H1 (cell line): ENCODE measurements around the gene MEI1. TPM values are rescaled to one million over a fixed set of nuclear protein-coding genes. Genes with fewer than 3 reads are reported as not detected.

Source experiments
- CTCF ChIA-PET: fragments of 300-600 bp; sonication (Branson Sonifier 250); formaldehyde crosslinking; loops from one replicate; lab custom pipeline; 2021; ENCODE audit not compliant: partially characterized antibody; lab: Charles Lee
- POLR2A ChIA-PET: fragments of 300-600 bp; sonication (Branson Sonifier 250); formaldehyde crosslinking; loops from one replicate; lab custom pipeline; 2021; ENCODE audit warnings: inconsistent platforms; ENCODE audit not compliant: partially characterized antibody; lab: Charles Lee
- DNase-seq, 2 experiments: peaks; one replicate each; pipeline versions ENCODE4 v3.0.0 to v3.0.0-alpha.2; 2010 to 2022; ENCODE audit warnings: low spot score in 2 of 2, low read depth in 1 of 2, mixed read lengths in 1 of 2
- FAIRE-seq: peaks from 2 replicates; lab custom pipeline; 2011; peaks lifted over from hg19 to GRCh38; lab: Jason Lieb, UNC
- H2AFZ ChIP-seq: 2 replicates; pipeline ENCODE4 v1.8.1; 2012; ENCODE audit warnings: low read length, inconsistent platforms
- H2AK5ac ChIP-seq: 2 replicates; pipeline ENCODE4 v1.6.1; 2013; ENCODE audit warnings: low read depth, low read length
- H2BK120ac ChIP-seq: replicated peaks from 2 replicates; pipeline ENCODE3; 2013; ENCODE audit warnings: low read depth, low read length, inconsistent platforms
- H2BK12ac ChIP-seq: 2 replicates; pipeline ENCODE4 v1.6.1; 2013; ENCODE audit warnings: low read depth, low read length
- H2BK15ac ChIP-seq: 2 replicates; pipeline ENCODE4 v1.6.1; 2013; ENCODE audit warnings: low read length
- H2BK20ac ChIP-seq: 2 replicates; pipeline ENCODE4 v1.6.1; 2013; ENCODE audit warnings: low read length
- H2BK5ac ChIP-seq: 2 replicates; pipeline ENCODE4 v1.6.1; 2013; ENCODE audit warnings: low read depth, low read length
- H3K14ac ChIP-seq: 2 replicates; pipeline ENCODE4 v1.6.1; 2013; ENCODE audit warnings: inconsistent platforms; ENCODE audit not compliant: insufficient read length
- H3K18ac ChIP-seq: 2 replicates; pipeline ENCODE4 v1.6.1; 2013; ENCODE audit warnings: low read length; ENCODE audit errors: extremely low read depth
- H3K23ac ChIP-seq: 2 replicates; pipeline ENCODE4 v1.6.1; 2013; ENCODE audit warnings: inconsistent platforms; ENCODE audit not compliant: insufficient read length
- H3K23me2 ChIP-seq: 2 replicates; pipeline ENCODE4 v1.6.1; 2013; ENCODE audit warnings: low read depth, low read length
- H3K27ac ChIP-seq: 2 replicates; pipeline ENCODE4 v1.6.1; 2011; ENCODE audit warnings: low read depth, low read length, inconsistent platforms
- H3K27me3 ChIP-seq, 4 experiments: replicated peaks in 1 of 4; 1 replicate in 1 of 4; 2 replicates in 3 of 4; pipeline versions ENCODE4 v1.6.1 to v1.8.1; 2011 to 2013; ENCODE audit warnings: low read length in 3 of 4, mild to moderate bottlenecking in 3 of 4, inconsistent platforms in 2 of 4, mixed read lengths in 2 of 4, moderate library complexity in 1 of 4; ENCODE audit not compliant: control insufficient read depth in 3 of 4, insufficient read depth in 3 of 4; ENCODE audit errors: extremely low read depth in 1 of 4
- H3K36me3 ChIP-seq, 4 experiments: 2 replicates each; pipeline versions ENCODE4 v1.6.1 to v1.8.1; 2011 to 2013; ENCODE audit warnings: mild to moderate bottlenecking in 4 of 4, low read length in 3 of 4, moderate library complexity in 2 of 4, control low read depth in 1 of 4, inconsistent platforms in 1 of 4; ENCODE audit not compliant: insufficient read depth in 4 of 4, control insufficient read depth in 2 of 4
- H3K4ac ChIP-seq: replicated peaks from 2 replicates; pipeline ENCODE3; 2013; ENCODE audit warnings: low read length, low read depth, mixed read lengths, inconsistent platforms; ENCODE audit not compliant: insufficient read length
- H3K4me1 ChIP-seq, 4 experiments: replicated peaks in 1 of 4; 1 replicate in 1 of 4; 2 replicates in 3 of 4; pipeline versions ENCODE4 v1.6.1 to v1.8.1; 2011 to 2013; ENCODE audit warnings: low read length in 3 of 4, inconsistent platforms in 2 of 4, mixed read lengths in 1 of 4; ENCODE audit not compliant: insufficient read depth in 4 of 4, control insufficient read depth in 3 of 4
- H3K4me2 ChIP-seq, 2 experiments: 2 replicates each; pipeline versions ENCODE4 v1.6.1 to v1.8.1; 2011 to 2013; ENCODE audit warnings: low read depth in 2 of 2, low read length in 2 of 2, control low read depth in 1 of 2, inconsistent platforms in 1 of 2, mild to moderate bottlenecking in 1 of 2; ENCODE audit not compliant: insufficient read depth in 1 of 2
- H3K4me3 ChIP-seq, 4 experiments: fragments of 200-600, 300-600 bp in 1 of 4; sonication (generic), shearing (Covaris generic), sonication (Bioruptor Twin) in 1 of 4; 2 replicates each; pipeline versions ENCODE4 v1.5.1 to v1.8.1; 2011 to 2016; ENCODE audit warnings: low read length in 4 of 4, low read depth in 3 of 4, control low read depth in 2 of 4, inconsistent platforms in 2 of 4, mild to moderate bottlenecking in 2 of 4, mixed read lengths in 1 of 4, moderate library complexity in 1 of 4; ENCODE audit not compliant: insufficient read depth in 2 of 4; ENCODE audit errors: extremely low read depth in 1 of 4
- H3K56ac ChIP-seq: replicated peaks from 2 replicates; pipeline ENCODE3; 2013; ENCODE audit warnings: low read depth, mild to moderate bottlenecking, mixed read lengths, low read length, inconsistent platforms; ENCODE audit not compliant: insufficient read length
- H3K79me1 ChIP-seq: 2 replicates; pipeline ENCODE4 v1.6.1; 2013; ENCODE audit warnings: low read depth, low read length, control low read depth
- H3K79me2 ChIP-seq, 2 experiments: 2 replicates each; pipeline versions ENCODE4 v1.6.1 to v1.8.1; 2012 to 2013; ENCODE audit warnings: low read length in 2 of 2, mild to moderate bottlenecking in 2 of 2, inconsistent platforms in 1 of 2; ENCODE audit not compliant: insufficient read depth in 2 of 2, control insufficient read depth in 1 of 2
- H3K9ac ChIP-seq, 4 experiments: replicated peaks in 1 of 4; 1 replicate in 1 of 4; 2 replicates in 3 of 4; pipeline versions ENCODE4 v1.6.1 to v1.8.1; 2011 to 2013; ENCODE audit warnings: low read depth in 3 of 4, low read length in 3 of 4, control low read depth in 2 of 4, mild to moderate bottlenecking in 2 of 4, moderate library complexity in 2 of 4, inconsistent platforms in 1 of 4; ENCODE audit errors: extremely low read depth in 1 of 4
- H3K9me3 ChIP-seq, 2 experiments: 2 replicates each; pipeline versions ENCODE4 v1.6.1 to v1.8.1; 2012 to 2013; ENCODE audit warnings: mild to moderate bottlenecking in 2 of 2, moderate library complexity in 2 of 2, control low read depth in 1 of 2, inconsistent platforms in 1 of 2, low read depth in 1 of 2, low read length in 1 of 2, mixed read lengths in 1 of 2; ENCODE audit not compliant: insufficient read depth in 2 of 2
- H4K20me1 ChIP-seq, 2 experiments: replicated peaks in 1 of 2; 2 replicates each; pipeline versions ENCODE3 to v1.8.1; 2011 to 2013; ENCODE audit warnings: inconsistent platforms in 2 of 2, low read length in 2 of 2, mild to moderate bottlenecking in 1 of 2; ENCODE audit not compliant: insufficient read depth in 2 of 2, control insufficient read depth in 1 of 2
- H4K5ac ChIP-seq: 2 replicates; pipeline ENCODE4 v1.6.1; 2013; ENCODE audit warnings: low read length, low read depth, mixed read lengths, inconsistent platforms; ENCODE audit not compliant: insufficient read length
- H4K8ac ChIP-seq: 2 replicates; pipeline ENCODE4 v1.8.0; 2013; ENCODE audit warnings: mild to moderate bottlenecking, moderate library complexity, low read length, inconsistent platforms; ENCODE audit not compliant: insufficient read depth; ENCODE audit errors: extremely low read depth
- H4K91ac ChIP-seq: replicated peaks from 2 replicates; pipeline ENCODE3; 2013; ENCODE audit warnings: low read length, mixed read lengths, inconsistent platforms; ENCODE audit not compliant: insufficient read length
- ATF3 ChIP-seq: IDR thresholded peaks from 2 replicates; pipeline ENCODE4 v1.6.1; 2011; ENCODE audit warnings: low read depth, mild to moderate bottlenecking, low read length; ENCODE audit not compliant: insufficient read depth
- CREB1 ChIP-seq: IDR thresholded peaks from 2 replicates; pipeline ENCODE4 v1.6.1; 2012; ENCODE audit warnings: inconsistent platforms
- EGR1 ChIP-seq: IDR thresholded peaks from 2 replicates; pipeline ENCODE4 v1.6.1; 2011; ENCODE audit warnings: low read depth, low read length, borderline replicate concordance
- FOSL1 ChIP-seq: IDR thresholded peaks from 2 replicates; pipeline ENCODE4 v1.6.1; 2011; ENCODE audit warnings: mild to moderate bottlenecking, low read depth, low read length, moderate library complexity; ENCODE audit not compliant: insufficient read depth
- HDAC6 ChIP-seq: IDR thresholded peaks from one replicate; pipeline ENCODE4 v1.7.1; 2012; ENCODE audit warnings: low read depth, mild to moderate bottlenecking, inconsistent platforms, low read length, moderate library complexity
- KDM4A ChIP-seq: IDR thresholded peaks from one replicate; pipeline ENCODE4 v1.7.1; 2012; ENCODE audit warnings: low read depth, mild to moderate bottlenecking, moderate library complexity, low read length, inconsistent platforms; ENCODE audit not compliant: severe bottlenecking
- MAFK ChIP-seq: IDR thresholded peaks from 2 replicates; pipeline ENCODE4 v1.6.1; 2012; ENCODE audit warnings: low read depth, mild to moderate bottlenecking, improper control_type of control experiment, low read length
- NANOG ChIP-seq: IDR thresholded peaks from 2 replicates; pipeline ENCODE4 v1.6.1; 2011; ENCODE audit warnings: low read length, low read depth, mild to moderate bottlenecking, inconsistent platforms; ENCODE audit not compliant: insufficient read depth, poor library complexity, severe bottlenecking
- RAD21 ChIP-seq, 2 experiments: IDR thresholded peaks in 1 of 2; conservative IDR thresholded peaks in 1 of 2; 2 replicates each; pipeline ENCODE4 v1.6.1; 2011; ENCODE audit warnings: low read depth in 2 of 2, low read length in 2 of 2, improper control_type of control experiment in 1 of 2, inconsistent platforms in 1 of 2, mild to moderate bottlenecking in 1 of 2, moderate library complexity in 1 of 2
- RFX5 ChIP-seq: IDR thresholded peaks from 2 replicates; pipeline ENCODE4 v1.6.1; 2011; ENCODE audit warnings: low read depth, low read length, improper control_type of control experiment, borderline replicate concordance
- RNF2 ChIP-seq: fragments of 200-900, 300-1000 bp; sonication (generic); IDR thresholded peaks from 2 replicates; pipeline ENCODE4 v1.7.1; 2016; ENCODE audit warnings: borderline replicate concordance, low read depth, mild to moderate bottlenecking, antibody characterized with exemption, low read length; ENCODE audit not compliant: poor library complexity, severe bottlenecking; ENCODE audit errors: missing control alignments
- SIRT6 ChIP-seq: IDR thresholded peaks from one replicate; pipeline ENCODE4 v1.7.1; 2012; ENCODE audit warnings: low read length, inconsistent platforms
- ZNF274 ChIP-seq: IDR thresholded peaks from 2 replicates; pipeline ENCODE4 v1.7.0; 2012; ENCODE audit warnings: low read length, borderline replicate concordance; ENCODE audit errors: extremely low read depth
- WGBS, 2 experiments: shearing (Covaris generic) in 1 of 2; methylation state at CpG; one replicate each; pipeline versions ENCODE4 v1.1.6 to v1.1.7; 2013 to 2015; ENCODE audit warnings: low lambda C conversion rate in 2 of 2, mixed read lengths in 2 of 2, inconsistent platforms in 1 of 2, low coverage in 1 of 2, missing lambda C conversion rate in 1 of 2; ENCODE audit not compliant: insufficient replicate concordance in 2 of 2, insufficient coverage in 1 of 2, insufficient read length in 1 of 2; ENCODE audit errors: extremely low coverage in 1 of 2, missing lambda C conversion rate in 1 of 2; 5-methylcytosine and 5-hydroxymethylcytosine counted together
- polyA plus RNA-seq, 7 experiments: library from polyadenylated mRNA; depleted of rRNA in 3 of 7; stranded (reverse) in 5 of 7; unstranded in 2 of 7; fragments of >200 nt in 5 of 7; fragments of 200-250 nt in 2 of 7; gene quantifications; 1 replicate in 5 of 7; 2 replicates in 1 of 7; 4 replicates in 1 of 7; pipeline versions ENCODE4 v1.2.1 to v1.2.3, GENCODE V29; 2011 to 2013; ENCODE audit warnings: missing spikeins in 2 of 7, mixed read lengths in 2 of 7
- total RNA-seq: library from RNA; stranded (reverse); fragmentation: NEBNext Ultra II Directional; extraction: Animal tissue kit (Norgen Biotek cat#: 25700); gene quantifications from 2 replicates; pipeline ENCODE4 v1.2.1, GENCODE V29; 2021

MEI1 gene
- total and polyA plus RNA-seq, 2 of the 8 experiments (the other 6 are each of a cell fraction or from before 2014, with no cell fraction given) = 0.27 to 0.54 TPM

GRCh38 chr22:41848468-41848867, 149.2 kb downstream of the MEI1 start:
- no peak overlapping the region for H3K4me2 ChIP-seq
- no peak for TF ChIP-seq EGR1
- no peak for TF ChIP-seq RFX5
- no peak for TF ChIP-seq ATF3
- no peak for TF ChIP-seq FOSL1
- TF ChIP-seq SIRT6 = no peak
- TF ChIP-seq KDM4A = no peak
- TF ChIP-seq NANOG = no peak
- no peak for TF ChIP-seq ZNF274
- TF ChIP-seq HDAC6 = no peak
- no peak for TF ChIP-seq RAD21 (IDR thresholded peaks at IDR 0.05 in 1 of 2, conservative IDR thresholded peaks at IDR 0.05 in 1 of 2; ENCODE audit: low read depth in 2 of 2, low read length in 2 of 2)
- no peak for TF ChIP-seq MAFK
- no peak for TF ChIP-seq CREB1
- no peak for TF ChIP-seq RNF2

More at GRCh38 chr22:41848468-41848867, 149.2 kb downstream of the MEI1 start:
- ChIA-PET CTCF (interaction anchor here (1.0 kb wide), 1 partner anchor 9 kb away, joined by 3 read pairs; no protein-coding TSS in a partner anchor), POLR2A (no interaction called here)
- Histone ChIP-seq H3K18ac (no peak overlapping the region; the same call in 1 of the 2 replicates), H3K9me3 (no peaks in the 10 kb centered on the region), H2BK15ac (no peak overlapping the region; the same call in 1 of the 2 replicates), H2BK120ac (no peak overlapping the region), H4K5ac (no peak overlapping the region), H3K9ac (no peak overlapping the region), H3K23ac (no peak overlapping the region), H2BK5ac (no peak overlapping the region), H3K27me3 (no peaks in the 10 kb centered on the region), H3K56ac (no peak overlapping the region), H3K4me3 (no peak overlapping the region), H3K14ac (no peak overlapping the region), H3K36me3 (peaks cover 0 to 4% (median 0%) of the 10 kb centered on the region in 4 experiments; a peak in 2 of 8 replicates), H3K23me2 (no peaks in the 10 kb centered on the region), H3K79me2 (peaks cover 32 to 93% of the 10 kb centered on the region in 2 experiments), H4K91ac (no peak overlapping the region), H3K4me1 (peaks cover 11 to 35% (median 26%) of the 10 kb centered on the region in 4 experiments), H3K79me1 (peaks cover 16% of the 10 kb centered on the region), H2BK20ac (no peak overlapping the region), H2AFZ (no peak overlapping the region), H4K20me1 (peaks cover 14 to 30% of the 10 kb centered on the region in 2 experiments), H3K4ac (no peak overlapping the region), H4K8ac (no peak overlapping the region), H3K27ac (no peak overlapping the region), H2BK12ac (no peak overlapping the region), H2AK5ac (no peak overlapping the region)
- DNase-seq (no peak), FAIRE-seq (no peak)
- 83% methylated on average over 5 of the region's 5 CpGs; no CpG with 5 or more reads in 1 of the 2 experiments for WGBS, 2 experiments
